ENCODE measurements around the gene PRKCB. TPM values are rescaled to one million over a fixed set of nuclear protein-coding genes. Genes with fewer than 3 reads are reported as not detected.

The PRKCB gene
- total and polyA plus RNA-seq, 2 donors (not counting 1 experiment from before 2014, with no cell fraction given) = 0.01 TPM; not detected in 1

DNA sequence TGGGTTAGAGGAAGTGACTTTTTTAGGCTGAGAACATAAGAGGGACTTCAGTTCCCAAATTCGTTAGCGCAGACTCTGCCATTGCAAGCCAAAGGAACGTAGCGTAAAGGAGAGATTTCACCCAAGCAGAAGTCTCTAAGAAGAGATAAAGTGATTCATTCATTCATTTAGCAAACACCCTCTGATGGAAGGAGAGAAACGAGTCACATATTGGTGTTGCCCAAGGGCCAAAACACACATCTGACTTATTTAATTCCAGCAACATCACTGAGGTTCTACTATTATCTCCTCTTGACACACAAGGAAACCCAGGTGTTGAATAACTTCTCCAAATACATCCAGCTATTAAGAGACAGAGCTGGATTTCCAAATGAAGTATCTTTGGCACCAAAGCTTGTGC, 334.6 kb downstream of the PRKCB start:
- Histone ChIP-seq H3K27me3 (ENCODE audit: control insufficient read depth, insufficient read depth, low read length) (no peaks in the 10 kb centered on the region), H3K9me3 (ENCODE audit: control insufficient read depth, insufficient read depth, low read depth, low read length) (no peaks in the 10 kb centered on the region), H4K20me1 (ENCODE audit: control insufficient read depth, extremely low read depth, insufficient read depth, low read length) (no peaks in the 10 kb centered on the region), H3K4me2 (ENCODE audit: extremely low read depth, insufficient read depth, low read length) (no peak overlapping the region), H3K9ac (ENCODE audit: insufficient read depth, low read length) (no peak overlapping the region), H3K36me3 (ENCODE audit: control insufficient read depth, insufficient read depth, low read length) (no peaks in the 10 kb centered on the region), H3K79me2 (ENCODE audit: control insufficient read depth, insufficient read depth, low read length) (no peaks in the 10 kb centered on the region), H3K4me3 (replicated peaks in 1 of 4; ENCODE audit: control extremely low read depth in 1 of 4, insufficient read depth in 1 of 4, low read depth in 3 of 4, low read length in 4 of 4) (no peak overlapping the region), H3K27ac (ENCODE audit: insufficient read depth, low read length) (no peak overlapping the region), H3K4me1 (ENCODE audit: control insufficient read depth, extremely low read depth, insufficient read depth, low read length) (no peaks in the 10 kb centered on the region), H2AFZ (ENCODE audit: low read length) (no peak overlapping the region)
- TF ChIP-seq, protein P1, sequence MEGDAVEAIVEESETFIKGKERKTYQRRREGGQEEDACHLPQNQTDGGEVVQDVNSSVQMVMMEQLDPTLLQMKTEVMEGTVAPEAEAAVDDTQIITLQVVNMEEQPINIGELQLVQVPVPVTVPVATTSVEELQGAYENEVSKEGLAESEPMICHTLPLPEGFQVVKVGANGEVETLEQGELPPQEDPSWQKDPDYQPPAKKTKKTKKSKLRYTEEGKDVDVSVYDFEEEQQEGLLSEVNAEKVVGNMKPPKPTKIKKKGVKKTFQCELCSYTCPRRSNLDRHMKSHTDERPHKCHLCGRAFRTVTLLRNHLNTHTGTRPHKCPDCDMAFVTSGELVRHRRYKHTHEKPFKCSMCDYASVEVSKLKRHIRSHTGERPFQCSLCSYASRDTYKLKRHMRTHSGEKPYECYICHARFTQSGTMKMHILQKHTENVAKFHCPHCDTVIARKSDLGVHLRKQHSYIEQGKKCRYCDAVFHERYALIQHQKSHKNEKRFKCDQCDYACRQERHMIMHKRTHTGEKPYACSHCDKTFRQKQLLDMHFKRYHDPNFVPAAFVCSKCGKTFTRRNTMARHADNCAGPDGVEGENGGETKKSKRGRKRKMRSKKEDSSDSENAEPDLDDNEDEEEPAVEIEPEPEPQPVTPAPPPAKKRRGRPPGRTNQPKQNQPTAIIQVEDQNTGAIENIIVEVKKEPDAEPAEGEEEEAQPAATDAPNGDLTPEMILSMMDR (conservative IDR thresholded peaks at IDR 0.05 in 1 of 2, IDR thresholded peaks at IDR 0.05 in 1 of 2; ENCODE audit: low read depth in 1 of 2, low read length in 2 of 2) = no peak
- no peak for TF ChIP-seq EZH2 (IDR thresholded peaks at IDR 0.05; ENCODE audit: low read length, missing control alignments)
- DNase-seq (ENCODE audit: low read depth in 2 of 2) = no peak

DNA sequence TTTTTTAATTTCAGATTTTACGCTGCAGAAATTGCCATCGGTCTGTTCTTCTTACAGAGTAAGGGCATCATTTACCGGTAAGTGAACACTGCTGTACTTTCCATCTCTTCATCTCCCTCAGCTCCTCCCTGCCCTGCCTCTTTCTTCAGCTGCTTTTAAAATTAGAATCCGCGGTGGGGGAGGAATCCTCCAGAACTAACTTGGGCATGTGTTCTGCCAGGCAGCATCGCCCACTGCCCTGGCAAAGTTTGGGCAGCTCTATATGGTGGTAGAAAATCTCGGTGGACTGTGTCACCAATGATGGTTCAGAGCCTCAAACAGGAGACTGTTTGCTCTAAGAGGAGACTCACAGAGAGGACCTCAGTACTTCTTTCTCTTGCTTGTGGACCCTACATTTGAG, 338.7 kb downstream of the PRKCB start:
- no peak for DNase-seq (ENCODE audit: low read depth in 2 of 2)
- no peaks in the 10 kb centered on the region for H3K79me2 ChIP-seq (ENCODE audit: control insufficient read depth, insufficient read depth, low read length)
- no peaks in the 10 kb centered on the region for H3K27me3 ChIP-seq (ENCODE audit: control insufficient read depth, insufficient read depth, low read length)
- no peak overlapping the region for H2AFZ ChIP-seq (ENCODE audit: low read length)
- H4K20me1 ChIP-seq (ENCODE audit: control insufficient read depth, extremely low read depth, insufficient read depth, low read length) = no peaks in the 10 kb centered on the region
- no peaks in the 10 kb centered on the region for H3K9me3 ChIP-seq (ENCODE audit: control insufficient read depth, insufficient read depth, low read depth, low read length)
- no peaks in the 10 kb centered on the region for H3K4me1 ChIP-seq (ENCODE audit: control insufficient read depth, extremely low read depth, insufficient read depth, low read length)
- no peak overlapping the region for H3K9ac ChIP-seq (ENCODE audit: insufficient read depth, low read length)
- H3K4me3 ChIP-seq (replicated peaks in 1 of 4; ENCODE audit: control extremely low read depth in 1 of 4, insufficient read depth in 1 of 4, low read depth in 3 of 4, low read length in 4 of 4) = no peak overlapping the region
- TF ChIP-seq, protein P1 (conservative IDR thresholded peaks at IDR 0.05 in 1 of 2, IDR thresholded peaks at IDR 0.05 in 1 of 2; ENCODE audit: low read depth in 1 of 2, low read length in 2 of 2) = no peak
- no peak for TF ChIP-seq EZH2 (IDR thresholded peaks at IDR 0.05; ENCODE audit: low read length, missing control alignments)
- H3K36me3 ChIP-seq (ENCODE audit: control insufficient read depth, insufficient read depth, low read length) = no peaks in the 10 kb centered on the region
- no peak overlapping the region for H3K27ac ChIP-seq (ENCODE audit: insufficient read depth, low read length)
- H3K4me2 ChIP-seq (ENCODE audit: extremely low read depth, insufficient read depth, low read length) = no peak overlapping the region

DNA sequence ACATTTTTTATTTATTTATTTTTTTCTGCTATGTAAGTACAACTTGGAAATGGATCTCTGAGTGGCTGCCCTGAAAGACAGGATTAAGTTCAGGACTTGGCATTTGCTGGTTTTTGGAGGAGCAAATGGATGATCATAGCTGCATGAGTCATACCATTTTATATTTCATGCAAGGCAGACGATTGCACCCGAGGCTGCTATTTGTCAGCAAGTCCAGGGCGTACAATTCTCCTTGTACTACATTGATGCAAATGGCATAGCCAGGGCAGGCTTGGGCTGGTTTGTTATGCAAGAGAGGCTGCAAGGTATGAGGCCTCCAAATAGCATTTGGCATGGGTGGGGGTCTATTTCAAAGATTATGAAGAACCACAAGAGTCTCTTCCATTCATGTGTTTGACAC, 339.2 kb downstream of the PRKCB start:
- H3K27me3 ChIP-seq (ENCODE audit: control insufficient read depth, insufficient read depth, low read length) = no peaks in the 10 kb centered on the region
- no peak overlapping the region for H3K4me2 ChIP-seq (ENCODE audit: extremely low read depth, insufficient read depth, low read length)
- TF ChIP-seq, protein P1 (conservative IDR thresholded peaks at IDR 0.05 in 1 of 2, IDR thresholded peaks at IDR 0.05 in 1 of 2; ENCODE audit: low read depth in 1 of 2, low read length in 2 of 2) = no peak
- TF ChIP-seq EZH2 (IDR thresholded peaks at IDR 0.05; ENCODE audit: low read length, missing control alignments) = no peak
- no peaks in the 10 kb centered on the region for H3K79me2 ChIP-seq (ENCODE audit: control insufficient read depth, insufficient read depth, low read length)
- H4K20me1 ChIP-seq (ENCODE audit: control insufficient read depth, extremely low read depth, insufficient read depth, low read length) = no peaks in the 10 kb centered on the region
- no peaks in the 10 kb centered on the region for H3K4me1 ChIP-seq (ENCODE audit: control insufficient read depth, extremely low read depth, insufficient read depth, low read length)
- H3K9ac ChIP-seq (ENCODE audit: insufficient read depth, low read length) = no peak overlapping the region
- no peaks in the 10 kb centered on the region for H3K9me3 ChIP-seq (ENCODE audit: control insufficient read depth, insufficient read depth, low read depth, low read length)
- no peak overlapping the region for H3K27ac ChIP-seq (ENCODE audit: insufficient read depth, low read length)
- H2AFZ ChIP-seq (ENCODE audit: low read length) = no peak overlapping the region
- no peak overlapping the region for H3K4me3 ChIP-seq (replicated peaks in 1 of 4; ENCODE audit: control extremely low read depth in 1 of 4, insufficient read depth in 1 of 4, low read depth in 3 of 4, low read length in 4 of 4)
- no peaks in the 10 kb centered on the region for H3K36me3 ChIP-seq (ENCODE audit: control insufficient read depth, insufficient read depth, low read length)
- no peak for DNase-seq (ENCODE audit: low read depth in 2 of 2)
